ENCODE results near the gene CD81.
A peak's percentile ranks its signal among the peaks of the same experiment; 100 is the strongest.

Gene CD81

GRCh38 chr11:2388431-2389376 is 11.6 kb downstream of the CD81 start:
- peak in 10 of 58 donors; percentile 23 to 57 (median 36) for DNase-seq

GRCh38 chr11:2389377-2390026 is 12.4 kb downstream of the CD81 start:
- DNase-seq = no peak

GRCh38 chr11:2390091-2390724 is 13.1 kb downstream of the CD81 start:
- DNase-seq = no peak

- peak in 4 of 58 donors; percentile 29 to 66 (median 44) for DNase-seq
These were observed 13.6 kb downstream of the CD81 start for GRCh38 chr11:2390725-2391151.

GRCh38 chr11:2391181-2391975 is 14.3 kb downstream of the CD81 start:
- DNase-seq = no peak

DNA sequence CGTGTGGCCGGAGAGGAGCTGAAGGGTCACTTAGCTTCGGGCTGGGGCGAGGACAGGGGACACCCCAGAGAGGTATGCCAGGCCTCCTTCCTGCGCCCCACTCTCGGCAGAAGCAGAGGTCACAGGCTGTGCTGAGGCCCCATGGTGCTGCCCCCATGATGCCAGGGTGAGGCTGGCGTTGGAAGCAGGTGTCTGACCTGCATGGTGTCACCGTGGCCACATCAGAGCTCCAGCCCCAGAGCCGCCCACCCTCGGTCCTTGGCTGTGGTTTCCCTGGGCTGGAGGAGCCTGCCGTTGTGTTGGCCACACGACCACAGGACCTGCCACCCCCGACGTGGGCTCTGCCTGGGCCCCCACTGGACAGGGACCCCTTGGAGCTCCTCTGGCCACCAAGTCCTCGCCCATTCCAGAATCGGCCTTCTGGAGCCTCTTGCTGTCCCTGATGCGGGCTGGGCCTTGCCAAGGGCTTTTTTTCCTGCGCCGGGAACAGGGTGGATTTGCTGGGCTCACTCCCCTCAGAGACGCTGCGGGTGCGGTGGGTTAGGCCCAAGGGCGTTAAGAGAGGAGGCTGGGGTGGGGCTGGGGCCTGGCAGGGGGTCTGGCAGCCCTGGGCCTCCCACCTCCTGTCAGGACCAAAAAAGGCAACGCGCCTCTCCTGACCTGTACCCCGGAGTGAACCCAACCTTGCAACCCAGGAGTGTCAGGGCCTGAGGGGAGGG is 15.3 kb downstream of the CD81 start:
- no peak for DNase-seq

GRCh38 chr11:2393111-2393868 is 16.2 kb downstream of the CD81 start:
- no peak for DNase-seq

GRCh38 chr11:2393941-2394817 is 17.1 kb downstream of the CD81 start:
- DNase-seq = no peak

GRCh38 chr11:2394818-2395105 is 17.7 kb downstream of the CD81 start:
- no peak for DNase-seq

DNA sequence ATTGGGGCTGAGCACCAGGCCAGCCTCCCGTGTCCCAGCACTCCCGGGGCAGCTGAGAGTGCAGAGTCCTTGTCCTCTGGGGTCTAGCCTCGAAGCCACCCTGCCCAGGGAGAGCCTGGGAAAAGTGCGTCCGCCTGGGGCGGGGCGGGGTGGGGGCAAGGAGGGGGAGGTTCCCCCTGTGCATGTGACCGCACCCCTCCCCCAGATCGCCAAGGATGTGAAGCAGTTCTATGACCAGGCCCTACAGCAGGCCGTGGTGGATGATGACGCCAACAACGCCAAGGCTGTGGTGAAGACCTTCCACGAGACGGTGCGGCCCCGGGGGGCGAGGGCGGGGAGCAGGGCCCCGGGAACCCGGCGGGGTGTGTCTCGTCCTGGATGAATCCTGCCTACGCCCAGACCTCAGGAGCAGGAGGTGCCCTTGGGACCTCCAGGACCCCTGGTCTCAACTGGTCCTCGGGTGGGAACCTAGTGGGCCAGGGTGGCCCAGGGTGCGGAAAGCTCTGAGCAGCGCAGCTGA is 18.2 kb downstream of the CD81 start:
- DNase-seq = no peak

DNA sequence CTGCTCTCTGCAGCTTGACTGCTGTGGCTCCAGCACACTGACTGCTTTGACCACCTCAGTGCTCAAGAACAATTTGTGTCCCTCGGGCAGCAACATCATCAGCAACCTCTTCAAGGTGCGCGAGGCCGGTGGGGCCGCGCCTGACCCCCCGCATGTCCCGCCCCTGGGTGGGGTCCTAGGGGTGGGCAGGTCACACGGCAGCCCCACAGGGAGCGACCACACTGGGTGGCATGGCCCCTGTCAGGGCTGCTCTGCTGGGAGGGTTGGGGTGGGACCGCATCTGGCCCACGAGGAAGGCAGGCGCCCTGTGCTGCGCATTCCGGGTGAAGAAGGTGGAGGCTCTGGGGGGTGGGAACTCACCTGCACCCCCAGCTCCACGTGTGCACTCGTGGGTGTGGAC is 18.7 kb downstream of the CD81 start:
- DNase-seq = no peak

GRCh38 chr11:2396471-2396870 is 19.4 kb downstream of the CD81 start:
- no peak for DNase-seq

- no peak for DNase-seq
These were observed 19.9 kb downstream of the CD81 start for GRCh38 chr11:2397005-2397404.

DNA sequence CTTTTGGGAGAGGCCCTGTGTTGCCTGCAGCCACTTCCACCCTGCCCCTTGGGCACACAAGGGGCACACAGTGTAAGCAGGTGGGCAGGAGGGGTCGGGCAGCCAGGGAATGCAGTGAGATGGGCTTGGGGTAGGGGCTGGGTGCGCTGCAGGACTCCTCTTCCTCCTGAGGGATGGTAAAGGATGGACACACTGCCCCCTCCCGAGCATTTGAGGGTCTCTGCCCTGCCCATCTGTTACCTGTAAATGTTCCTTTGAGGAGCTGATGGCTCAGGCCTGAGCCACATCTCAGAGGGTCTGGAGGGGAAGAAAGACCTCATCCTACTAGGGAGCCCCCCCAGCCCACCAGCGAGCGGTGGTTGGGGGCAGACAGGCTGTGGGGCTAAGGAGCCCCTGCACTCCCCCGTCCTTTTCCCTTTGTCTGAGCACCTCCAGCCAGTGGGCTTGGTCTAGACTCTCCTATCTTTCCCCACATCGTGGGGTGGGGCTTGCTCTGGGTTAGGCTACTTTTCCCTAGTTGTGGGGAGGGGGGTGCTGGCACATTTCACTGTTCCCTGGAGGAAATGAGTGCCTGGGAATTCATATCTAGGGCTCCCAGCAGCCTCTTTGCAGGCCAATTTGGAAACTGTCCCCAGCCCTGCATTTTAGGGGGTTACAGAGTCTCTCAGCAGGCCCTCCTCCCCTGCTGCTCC is 21.7 kb downstream of the CD81 start:
- DNase-seq = no peak

DNA sequence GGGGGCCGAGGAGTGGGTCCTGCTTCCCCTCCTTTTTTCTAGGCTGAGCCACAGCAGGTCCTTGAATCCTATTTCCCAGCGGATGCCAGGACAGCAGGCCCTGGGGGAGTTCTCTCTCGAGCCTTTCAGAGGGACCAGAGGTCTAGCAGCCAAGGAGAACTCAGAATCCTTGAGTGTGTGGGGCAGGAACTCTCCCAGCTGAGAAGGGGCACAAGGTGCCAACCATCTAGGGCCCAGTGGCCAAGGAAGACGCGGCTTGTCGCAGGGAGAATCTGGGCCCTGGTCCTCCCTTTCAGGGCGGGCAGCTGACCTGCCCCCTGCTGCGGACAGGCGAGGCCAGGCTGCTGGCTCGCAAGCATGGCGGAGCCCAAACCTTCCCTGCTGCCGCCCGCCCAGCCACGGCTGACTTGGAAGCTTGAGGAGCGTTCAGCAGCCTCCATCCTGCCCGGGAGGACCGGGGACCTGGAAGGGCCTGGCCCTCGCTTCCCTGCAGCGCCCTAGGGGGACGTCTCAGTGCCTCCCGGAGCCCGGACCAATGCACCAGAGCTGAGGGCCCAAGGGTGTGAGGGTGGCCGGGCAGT is 22.5 kb downstream of the CD81 start:
- DNase-seq = peak in 19 of 58 donors; percentile 45 to 79 (median 61)

- DNase-seq = peak; percentile 97 to 100 (median 100)
These were observed 23.1 kb downstream of the CD81 start, which contains the start of gene TSSC4 for GRCh38 chr11:2400069-2400761. TSSC4 (plus strand) TSS chr11:2400750; CDS start chr11:2402634, 1,884 bp downstream.

Measured in anterior cingulate cortex (tissue), 58 donors.